ENCODE data around the gene TNNT2. TPM values are rescaled to one million over a fixed set of nuclear protein-coding genes. Genes with fewer than 3 reads are reported as not detected.

The TNNT2 gene
- total RNA-seq, 2 experiments from 2014 or later = not detected

- no peaks in the 10 kb centered on the region for H3K4me1 ChIP-seq (ENCODE audit: insufficient read depth, low read length, poor library complexity, severe bottlenecking)
- BruUV-seq (replicated peaks) = no TSS peak
- TF ChIP-seq EZH2phosphoT487 (IDR thresholded peaks at IDR 0.05; ENCODE audit: borderline replicate concordance, low read depth, low read length) (no peak), CTCF (conservative IDR thresholded peaks at IDR 0.05; ENCODE audit: low read length) (no peak)
- no peak overlapping the region for H3K27ac ChIP-seq (ENCODE audit: low read depth, low read length, poor library complexity, severe bottlenecking)
- ChIA-PET CTCF (ENCODE audit: unreplicated experiment) (no interaction called here), POLR2A (interaction anchor here (0.6 to 1.0 kb wide), 3 partner anchors 10 to 581 kb away, joined by 3 to 4 read pairs (median 4); no protein-coding TSS in a partner anchor)
- H3K4me3 ChIP-seq (ENCODE audit: low read depth, low read length, poor library complexity, severe bottlenecking) = no peak overlapping the region
- no peaks in the 10 kb centered on the region for H4K20me1 ChIP-seq (ENCODE audit: insufficient read depth, low read length)
- no peaks in the 10 kb centered on the region for H3K9me2 ChIP-seq (ENCODE audit: insufficient read depth, low read length)
- no peaks in the 10 kb centered on the region for H3K36me3 ChIP-seq (ENCODE audit: insufficient read depth, low read length)
- H3K9me3 ChIP-seq (ENCODE audit: low read length) = no peaks in the 10 kb centered on the region
- H3K79me2 ChIP-seq (ENCODE audit: insufficient read depth, low read depth, low read length) = no peaks in the 10 kb centered on the region
- no peak for DNase-seq (ENCODE audit: low spot score)
- no peak overlapping the region for H3K4me2 ChIP-seq (ENCODE audit: low read length)
- intact Hi-C loops (cut with micrococcal nuclease; ENCODE audit: unreplicated experiment) = no loop called here
- H2AFZ ChIP-seq (ENCODE audit: low read length) = no peak overlapping the region
Observed at GRCh38 chr1:201395936-201396335, 18.5 kb upstream of the TNNT2 start.

GRCh38 chr1:201394591-201394990 lies 17.1 kb upstream of the TNNT2 start:
- CTCF ChIA-PET (ENCODE audit: unreplicated experiment) = interaction anchor here (0.5 kb wide), 1 partner anchor 16 kb away, joined by 3 read pairs; no protein-coding TSS in a partner anchor

More at GRCh38 chr1:201394591-201394990, 17.1 kb upstream of the TNNT2 start:
- TF ChIP-seq CTCF (conservative IDR thresholded peaks at IDR 0.05; ENCODE audit: low read length) = no peak
- Histone ChIP-seq H3K79me2 (ENCODE audit: insufficient read depth, low read depth, low read length) (no peaks in the 10 kb centered on the region), H3K4me3 (ENCODE audit: low read depth, low read length, poor library complexity, severe bottlenecking) (no peak overlapping the region), H4K20me1 (ENCODE audit: insufficient read depth, low read length) (no peaks in the 10 kb centered on the region), H3K4me2 (ENCODE audit: low read length) (no peak overlapping the region), H3K4me1 (ENCODE audit: insufficient read depth, low read length, poor library complexity, severe bottlenecking) (no peaks in the 10 kb centered on the region), H3K9me2 (ENCODE audit: insufficient read depth, low read length) (no peaks in the 10 kb centered on the region), H3K36me3 (ENCODE audit: insufficient read depth, low read length) (no peaks in the 10 kb centered on the region), H2AFZ (ENCODE audit: low read length) (no peak overlapping the region), H3K9me3 (ENCODE audit: low read length) (no peaks in the 10 kb centered on the region), H3K27ac (ENCODE audit: low read depth, low read length, poor library complexity, severe bottlenecking) (no peak overlapping the region)
- intact Hi-C loops (cut with micrococcal nuclease; ENCODE audit: unreplicated experiment) = no loop called here
- POLR2A ChIA-PET = no interaction called here
- DNase-seq (ENCODE audit: low spot score) = no peak
- no TSS peak for BruUV-seq (replicated peaks)
